HL-60 (cell line): ENCODE results near the gene YKT6.

Source experiments
- POLR2AphosphoS5 ChIP-seq: IDR thresholded peaks from 2 replicates; pipeline ENCODE4 v1.6.1; 2012; ENCODE audit warnings: low read depth
- TF ChIP-seq, protein P1 (sequence below): IDR thresholded peaks from one replicate; pipeline ENCODE4 v1.5.1; 2011; ENCODE audit warnings: low read length, control low read depth, inconsistent platforms; ENCODE audit not compliant: insufficient read depth
- TF ChIP-seq, protein P2 (sequence below): IDR thresholded peaks from 2 replicates; pipeline ENCODE4 v1.6.1; 2012; ENCODE audit warnings: low read depth; ENCODE audit not compliant: insufficient replicate concordance

DNA sequence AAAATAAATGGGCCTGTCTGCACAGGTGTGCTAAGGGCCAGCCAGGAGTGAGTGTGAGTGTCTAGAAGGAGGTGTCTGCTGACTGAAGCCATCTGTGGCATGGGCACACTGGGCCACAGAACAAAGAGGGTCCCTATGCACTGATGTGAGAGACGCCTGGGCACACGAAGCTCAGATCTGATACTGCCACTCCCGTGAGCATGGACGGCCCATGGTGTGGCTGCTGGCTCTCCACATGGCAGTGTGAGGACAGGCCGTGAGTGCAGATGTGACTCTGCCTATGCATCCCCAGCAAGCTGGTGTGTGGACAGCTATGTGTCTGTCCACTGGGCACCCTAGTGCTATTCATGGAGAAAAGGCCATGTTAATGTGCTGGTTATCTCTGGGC, 46.8 kb upstream of the YKT6 start:
- TF ChIP-seq, protein P1, sequence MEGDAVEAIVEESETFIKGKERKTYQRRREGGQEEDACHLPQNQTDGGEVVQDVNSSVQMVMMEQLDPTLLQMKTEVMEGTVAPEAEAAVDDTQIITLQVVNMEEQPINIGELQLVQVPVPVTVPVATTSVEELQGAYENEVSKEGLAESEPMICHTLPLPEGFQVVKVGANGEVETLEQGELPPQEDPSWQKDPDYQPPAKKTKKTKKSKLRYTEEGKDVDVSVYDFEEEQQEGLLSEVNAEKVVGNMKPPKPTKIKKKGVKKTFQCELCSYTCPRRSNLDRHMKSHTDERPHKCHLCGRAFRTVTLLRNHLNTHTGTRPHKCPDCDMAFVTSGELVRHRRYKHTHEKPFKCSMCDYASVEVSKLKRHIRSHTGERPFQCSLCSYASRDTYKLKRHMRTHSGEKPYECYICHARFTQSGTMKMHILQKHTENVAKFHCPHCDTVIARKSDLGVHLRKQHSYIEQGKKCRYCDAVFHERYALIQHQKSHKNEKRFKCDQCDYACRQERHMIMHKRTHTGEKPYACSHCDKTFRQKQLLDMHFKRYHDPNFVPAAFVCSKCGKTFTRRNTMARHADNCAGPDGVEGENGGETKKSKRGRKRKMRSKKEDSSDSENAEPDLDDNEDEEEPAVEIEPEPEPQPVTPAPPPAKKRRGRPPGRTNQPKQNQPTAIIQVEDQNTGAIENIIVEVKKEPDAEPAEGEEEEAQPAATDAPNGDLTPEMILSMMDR, result no peak
- no peak for TF ChIP-seq POLR2AphosphoS5
- TF ChIP-seq, protein P2, sequence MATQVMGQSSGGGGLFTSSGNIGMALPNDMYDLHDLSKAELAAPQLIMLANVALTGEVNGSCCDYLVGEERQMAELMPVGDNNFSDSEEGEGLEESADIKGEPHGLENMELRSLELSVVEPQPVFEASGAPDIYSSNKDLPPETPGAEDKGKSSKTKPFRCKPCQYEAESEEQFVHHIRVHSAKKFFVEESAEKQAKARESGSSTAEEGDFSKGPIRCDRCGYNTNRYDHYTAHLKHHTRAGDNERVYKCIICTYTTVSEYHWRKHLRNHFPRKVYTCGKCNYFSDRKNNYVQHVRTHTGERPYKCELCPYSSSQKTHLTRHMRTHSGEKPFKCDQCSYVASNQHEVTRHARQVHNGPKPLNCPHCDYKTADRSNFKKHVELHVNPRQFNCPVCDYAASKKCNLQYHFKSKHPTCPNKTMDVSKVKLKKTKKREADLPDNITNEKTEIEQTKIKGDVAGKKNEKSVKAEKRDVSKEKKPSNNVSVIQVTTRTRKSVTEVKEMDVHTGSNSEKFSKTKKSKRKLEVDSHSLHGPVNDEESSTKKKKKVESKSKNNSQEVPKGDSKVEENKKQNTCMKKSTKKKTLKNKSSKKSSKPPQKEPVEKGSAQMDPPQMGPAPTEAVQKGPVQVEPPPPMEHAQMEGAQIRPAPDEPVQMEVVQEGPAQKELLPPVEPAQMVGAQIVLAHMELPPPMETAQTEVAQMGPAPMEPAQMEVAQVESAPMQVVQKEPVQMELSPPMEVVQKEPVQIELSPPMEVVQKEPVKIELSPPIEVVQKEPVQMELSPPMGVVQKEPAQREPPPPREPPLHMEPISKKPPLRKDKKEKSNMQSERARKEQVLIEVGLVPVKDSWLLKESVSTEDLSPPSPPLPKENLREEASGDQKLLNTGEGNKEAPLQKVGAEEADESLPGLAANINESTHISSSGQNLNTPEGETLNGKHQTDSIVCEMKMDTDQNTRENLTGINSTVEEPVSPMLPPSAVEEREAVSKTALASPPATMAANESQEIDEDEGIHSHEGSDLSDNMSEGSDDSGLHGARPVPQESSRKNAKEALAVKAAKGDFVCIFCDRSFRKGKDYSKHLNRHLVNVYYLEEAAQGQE, result no peak
